B cell (primary cell): Measurements from ENCODE around the gene CC2D2A. TPM values are rescaled to one million over a fixed set of nuclear protein-coding genes. Genes with fewer than 3 reads are reported as not detected.

Source experiments
- ATAC-seq: fragments of 200-7000 bp; cut with Tn5 transposase; one replicate; pipeline ENCODE4 v1.10.0; 2021; ENCODE audit warnings: low read depth, mild to moderate bottlenecking, moderate number of reproducible peaks, moderate library complexity
- CTCF ChIA-PET: fragments of 350-600 bp; sonication (Branson Sonifier 250); formaldehyde crosslinking; loops from one replicate; lab custom pipeline; 2021; ENCODE audit warnings: antibody characterized with exemption, inconsistent platforms; lab: Charles Lee
- POLR2A ChIA-PET: fragments of 350-600 bp; sonication (Branson Sonifier 250); formaldehyde crosslinking; loops from one replicate; lab custom pipeline; 2021; ENCODE audit warnings: antibody characterized with exemption; lab: Charles Lee
- DNase-seq: peaks from one replicate; pipeline ENCODE4 v3.0.0; 2013
- H2AFZ ChIP-seq: 2 replicates; pipeline ENCODE4 v1.6.1; 2012; ENCODE audit warnings: mild to moderate bottlenecking, low read depth, low read length; ENCODE audit not compliant: insufficient read depth, poor library complexity, severe bottlenecking
- H3K27ac ChIP-seq, 2 donors: 1 replicate in 1 of 2; 2 replicates in 1 of 2; pipeline ENCODE4 v1.5.1; 2012 to 2013; ENCODE audit warnings: low read length in 2 of 2, mild to moderate bottlenecking in 2 of 2, moderate library complexity in 1 of 2
- H3K27me3 ChIP-seq, 4 experiments: fragments of 200-600 bp in 1 of 4; sonication (generic) in 1 of 4; replicated peaks in 1 of 4; 1 replicate in 2 of 4; 2 replicates in 2 of 4; pipeline versions ENCODE4 v1.6.1 to v1.7.0; 2013 to 2016; ENCODE audit warnings: low read length in 3 of 4, mild to moderate bottlenecking in 2 of 4, mixed read lengths in 1 of 4, moderate library complexity in 1 of 4; ENCODE audit not compliant: insufficient read depth in 4 of 4, control insufficient read depth in 3 of 4; ENCODE audit errors: control extremely low read depth in 1 of 4
- H3K36me3 ChIP-seq, 2 experiments: replicated peaks in 1 of 2; 1 replicate in 1 of 2; 2 replicates in 1 of 2; pipeline versions ENCODE4 v1.6.1 to v1.7.1; 2013; ENCODE audit warnings: low read length in 1 of 2; ENCODE audit not compliant: insufficient read depth in 2 of 2, control insufficient read depth in 1 of 2; ENCODE audit errors: control extremely low read depth in 1 of 2, extremely low read depth in 1 of 2
- H3K4me1 ChIP-seq, 2 donors: fragments of 200-600 bp in 1 of 2; sonication (generic) in 1 of 2; 1 replicate in 1 of 2; 2 replicates in 1 of 2; pipeline versions ENCODE4 v1.5.1 to v1.6.1; 2013 to 2017; ENCODE audit warnings: low read length in 2 of 2; ENCODE audit not compliant: control insufficient read depth in 2 of 2, insufficient read depth in 2 of 2
- H3K4me2 ChIP-seq: replicated peaks from 2 replicates; pipeline ENCODE3; 2012; ENCODE audit warnings: mild to moderate bottlenecking, low read depth, low read length; ENCODE audit not compliant: poor library complexity, severe bottlenecking
- H3K4me3 ChIP-seq, 5 experiments: fragments of 200-600 bp in 1 of 5; sonication (generic) in 1 of 5; 1 replicate in 3 of 5; 2 replicates in 2 of 5; pipeline versions ENCODE4 v1.5.1 to v1.7.0; 2011 to 2016; ENCODE audit warnings: low read length in 4 of 5, mild to moderate bottlenecking in 4 of 5, low read depth in 2 of 5, control low read depth in 1 of 5, moderate library complexity in 1 of 5; ENCODE audit not compliant: insufficient read depth in 1 of 5; ENCODE audit errors: control extremely low read depth in 1 of 5, extremely low read depth in 1 of 5
- H3K79me2 ChIP-seq: fragments of 200-600 bp; sonication (generic); one replicate; pipeline ENCODE4 v1.6.0; 2016; ENCODE audit warnings: low read length; ENCODE audit not compliant: control insufficient read depth, insufficient read depth
- H3K9ac ChIP-seq: fragments of 200-600 bp; sonication (generic); 2 replicates; pipeline ENCODE4 v1.6.1; 2017; ENCODE audit warnings: mild to moderate bottlenecking, low read length, moderate library complexity
- H3K9me3 ChIP-seq, 3 donors: one replicate each; pipeline versions ENCODE4 v1.6.1 to v1.7.1; 2013; ENCODE audit warnings: low read length in 2 of 3; ENCODE audit not compliant: control insufficient read depth in 2 of 3, insufficient read depth in 1 of 3; ENCODE audit errors: control extremely low read depth in 1 of 3
- H4K20me1 ChIP-seq: 2 replicates; pipeline ENCODE4 v1.6.0; 2012; ENCODE audit warnings: mild to moderate bottlenecking, low read length; ENCODE audit not compliant: insufficient read depth, control insufficient read depth, poor library complexity, severe bottlenecking
- H3K27ac Mint-ChIP-seq: one replicate; pipeline ENCODE4 v1.8.0; 2021; ENCODE audit warnings: mixed read lengths
- H3K27me3 Mint-ChIP-seq: one replicate; pipeline ENCODE4 v1.8.0; 2021; ENCODE audit warnings: mixed read lengths
- H3K4me1 Mint-ChIP-seq: one replicate; pipeline ENCODE4 v1.8.0; 2021; ENCODE audit warnings: mixed read lengths
- H3K4me3 Mint-ChIP-seq: one replicate; pipeline ENCODE4 v1.8.0; 2021; ENCODE audit warnings: mixed read lengths
- H3K9me3 Mint-ChIP-seq: one replicate; pipeline ENCODE4 v1.8.0; 2022; ENCODE audit warnings: mixed read lengths; ENCODE audit not compliant: insufficient read depth
- CTCF ChIP-seq: fragments of 200-600 bp; IDR thresholded peaks from one replicate; pipeline ENCODE4 v1.8.0; 2022; ENCODE audit warnings: antibody characterized with exemption, mild to moderate bottlenecking
- EZH2 ChIP-seq: IDR thresholded peaks from 2 replicates; pipeline ENCODE4 v1.6.1; 2012; ENCODE audit warnings: borderline replicate concordance, low read depth, mild to moderate bottlenecking, moderate library complexity, low read length; ENCODE audit not compliant: insufficient read depth, poor library complexity, severe bottlenecking
- WGBS: methylation state at CpG from one replicate; pipeline ENCODE4 v1.1.5; 2013; ENCODE audit warnings: missing lambda C conversion rate; ENCODE audit not compliant: insufficient coverage; 5-methylcytosine and 5-hydroxymethylcytosine counted together
- intact Hi-C: fragments of 100-400 bp; cut with micrococcal nuclease; formaldehyde crosslinking; loops from one replicate; pipeline ENCODE4 v1.10.0; 2022
- polyA plus RNA-seq: library from polyadenylated mRNA; depleted of rRNA; stranded (reverse); fragments of >200 nt; gene quantifications from 2 replicates; pipeline ENCODE4 v1.2.3, GENCODE V29; 2012
- total RNA-seq, 2 donors: library from RNA; stranded (reverse); fragments of 120-200 nt in 1 of 2; gene quantifications; 1 replicate in 1 of 2; 2 replicates in 1 of 2; pipeline versions ENCODE4 v1.2.3 to v1.2.4, GENCODE V29; 2013 to 2022

CC2D2A gene
- total and polyA plus RNA-seq, 2 donors (not counting 1 experiment from before 2014, with no cell fraction given): not detected

- Histone ChIP-seq H3K36me3 (no peaks in the 10 kb centered on the region), H3K79me2 (no peaks in the 10 kb centered on the region), H3K27ac (no peak overlapping the region), H2AFZ (no peak overlapping the region), H3K27me3 (no peaks in the 10 kb centered on the region), H3K9ac (no peak overlapping the region), H4K20me1 (no peaks in the 10 kb centered on the region), H3K9me3 (no peaks in the 10 kb centered on the region), H3K4me1 (no peaks in the 10 kb centered on the region), H3K4me3 (no peak overlapping the region), H3K4me2 (no peak overlapping the region)
- peaks cover 6% of the 10 kb centered on the region for H3K27me3 Mint-ChIP-seq
- intact Hi-C loops: loop anchor here (2.0 kb wide), 1 partner anchor 522 kb away; no protein-coding TSS in a partner anchor
- CTCF ChIA-PET: interaction anchor here (1.0 to 1.2 kb wide), 2 partner anchors 22 to 477 kb away, joined by 4 read pairs; no protein-coding TSS in a partner anchor
- POLR2A ChIA-PET: no interaction called here
- no peak for TF ChIP-seq CTCF
- no peak for TF ChIP-seq EZH2
- WGBS: 67% methylated on average over 5 of the region's 11 CpGs
- H3K9me3 Mint-ChIP-seq: peaks cover 2% of the 10 kb centered on the region
- no peak overlapping the region for H3K27ac Mint-ChIP-seq
- DNase-seq (peak; percentile 16), ATAC-seq (no peak)
- H3K4me3 Mint-ChIP-seq: no peak overlapping the region
- no peaks in the 10 kb centered on the region for H3K4me1 Mint-ChIP-seq
These were observed 9.6 kb downstream of the CC2D2A start for GRCh38 chr4:15479089-15479912.

GRCh38 chr4:15479913-15480185 lies 10.2 kb downstream of the CC2D2A start:
- H3K4me1 ChIP-seq: no peaks in the 10 kb centered on the region
- H3K4me3 Mint-ChIP-seq: no peak overlapping the region
- H3K9ac ChIP-seq: no peak overlapping the region
- ATAC-seq (no peak), DNase-seq (no peak)
- TF ChIP-seq EZH2 (no peak), CTCF (no peak)
- ChIA-PET POLR2A (no interaction called here), CTCF (interaction anchor here (1.0 to 1.2 kb wide), 2 partner anchors 23 to 476 kb away, joined by 4 read pairs; no protein-coding TSS in a partner anchor)
- no peaks in the 10 kb centered on the region for H3K9me3 ChIP-seq
- no peak overlapping the region for H3K4me3 ChIP-seq
- no peaks in the 10 kb centered on the region for H3K27me3 ChIP-seq
- H3K79me2 ChIP-seq: no peaks in the 10 kb centered on the region
- no peak overlapping the region for H3K27ac ChIP-seq
- H2AFZ ChIP-seq: no peak overlapping the region
- WGBS: no CpG with 5 or more reads among the region's 3 CpGs
- peaks cover 2% of the 10 kb centered on the region for H3K9me3 Mint-ChIP-seq
- H3K4me2 ChIP-seq: no peak overlapping the region
- intact Hi-C loops: loop anchor here (2.0 kb wide), 1 partner anchor 521 kb away; no protein-coding TSS in a partner anchor
- peaks cover 8% of the 10 kb centered on the region for H3K27me3 Mint-ChIP-seq
- H3K36me3 ChIP-seq: no peaks in the 10 kb centered on the region
- no peaks in the 10 kb centered on the region for H3K4me1 Mint-ChIP-seq
- no peak overlapping the region for H3K27ac Mint-ChIP-seq
- H4K20me1 ChIP-seq: no peaks in the 10 kb centered on the region
